AG09309 (cell line): ENCODE data around the gene MAGEB17.

Experiments
- DNase-seq: peaks from one replicate; pipeline ENCODE4 v3.0.0-alpha.2; 2010; ENCODE audit warnings: low read depth
- H3K4me3 ChIP-seq: 2 replicates; pipeline ENCODE4 v1.5.1; 2011; ENCODE audit warnings: mild to moderate bottlenecking, low read depth, low read length, moderate library complexity; ENCODE audit not compliant: control insufficient read depth
- CTCF ChIP-seq: IDR thresholded peaks from 2 replicates; pipeline ENCODE4 v1.5.1; 2011; ENCODE audit warnings: mild to moderate bottlenecking, low read depth, low read length, inconsistent platforms; ENCODE audit not compliant: insufficient read depth, control insufficient read depth; ENCODE audit errors: missing control alignments

Gene MAGEB17

GRCh38 chrX:16187024-16187760, 19.9 kb downstream of the MAGEB17 start:
- no peak for DNase-seq
- no peak for TF ChIP-seq CTCF
- H3K4me3 ChIP-seq: no peak overlapping the region

GRCh38 chrX:16188687-16189086, 21.4 kb downstream of the MAGEB17 start:
- no peak for TF ChIP-seq CTCF
- no peak for DNase-seq
- H3K4me3 ChIP-seq: no peak overlapping the region

- no peak overlapping the region for H3K4me3 ChIP-seq
- no peak for TF ChIP-seq CTCF
- DNase-seq: no peak
Measured at GRCh38 chrX:16191605-16192004, 24.3 kb downstream of the MAGEB17 start.

- no peak overlapping the region for H3K4me3 ChIP-seq
- DNase-seq: no peak
- no peak for TF ChIP-seq CTCF
Measured at GRCh38 chrX:16196829-16197228, 29.5 kb downstream of the MAGEB17 start.

- DNase-seq: no peak
- TF ChIP-seq CTCF: no peak
- H3K4me3 ChIP-seq: no peak overlapping the region
Measured at GRCh38 chrX:16199343-16199742, 32.1 kb downstream of the MAGEB17 start.

GRCh38 chrX:16202943-16203342, 35.7 kb downstream of the MAGEB17 start:
- TF ChIP-seq CTCF: no peak
- no peak for DNase-seq
- no peak overlapping the region for H3K4me3 ChIP-seq
